ENCODE results near the gene MTHFD1L.

MTHFD1L gene

DNA sequence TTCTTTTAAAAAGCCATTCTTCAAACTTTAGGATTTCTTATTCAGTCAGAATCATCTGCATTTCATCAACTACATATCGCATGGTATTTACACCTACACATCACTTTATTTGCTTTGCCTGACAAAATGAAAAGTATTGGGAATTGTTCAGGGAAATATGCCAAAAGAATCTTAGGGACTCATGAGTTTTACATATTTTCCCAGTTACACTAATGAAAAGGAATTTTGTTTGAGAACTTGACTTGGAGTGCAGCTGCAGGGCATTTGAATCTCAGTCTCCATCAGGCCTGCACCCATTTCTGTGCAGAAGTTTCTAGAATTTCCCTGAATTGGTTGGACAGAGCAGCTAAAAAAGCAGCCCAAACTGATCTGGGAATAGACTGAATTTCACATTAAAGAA is 65.3 kb downstream of the MTHFD1L start:
- H3F3A ChIP-seq (ENCODE audit: control insufficient read depth, insufficient read depth): 0 out of 2 replicates have a peak, but pooled peaks cover 3% of the 10 kb centered on the region
- H3K27ac ChIP-seq (ENCODE audit: low read depth, low read length): no peak overlapping the region

DNA sequence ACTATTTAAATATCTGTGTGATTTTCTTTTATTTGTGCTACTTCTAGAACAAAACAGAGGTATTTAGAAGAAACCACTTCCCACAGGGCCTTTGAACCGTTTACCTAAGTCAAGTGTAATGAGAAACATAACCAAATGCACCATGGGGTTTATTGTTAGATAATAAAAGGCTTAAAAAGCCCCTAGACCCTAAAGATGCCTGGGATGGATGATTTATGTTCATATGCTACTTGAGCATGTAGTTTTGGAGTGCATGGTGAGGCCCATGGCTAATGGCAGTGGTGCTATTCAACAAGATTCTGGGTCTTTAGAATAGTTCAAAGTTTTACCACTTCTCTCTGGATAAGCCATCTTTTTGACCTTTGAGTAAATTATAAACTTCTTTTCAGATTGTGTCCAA is 65.9 kb downstream of the MTHFD1L start:
- no peaks in the 10 kb centered on the region for H3K79me2 ChIP-seq (ENCODE audit: control insufficient read depth, low read length)
- TF ChIP-seq, protein P1, sequence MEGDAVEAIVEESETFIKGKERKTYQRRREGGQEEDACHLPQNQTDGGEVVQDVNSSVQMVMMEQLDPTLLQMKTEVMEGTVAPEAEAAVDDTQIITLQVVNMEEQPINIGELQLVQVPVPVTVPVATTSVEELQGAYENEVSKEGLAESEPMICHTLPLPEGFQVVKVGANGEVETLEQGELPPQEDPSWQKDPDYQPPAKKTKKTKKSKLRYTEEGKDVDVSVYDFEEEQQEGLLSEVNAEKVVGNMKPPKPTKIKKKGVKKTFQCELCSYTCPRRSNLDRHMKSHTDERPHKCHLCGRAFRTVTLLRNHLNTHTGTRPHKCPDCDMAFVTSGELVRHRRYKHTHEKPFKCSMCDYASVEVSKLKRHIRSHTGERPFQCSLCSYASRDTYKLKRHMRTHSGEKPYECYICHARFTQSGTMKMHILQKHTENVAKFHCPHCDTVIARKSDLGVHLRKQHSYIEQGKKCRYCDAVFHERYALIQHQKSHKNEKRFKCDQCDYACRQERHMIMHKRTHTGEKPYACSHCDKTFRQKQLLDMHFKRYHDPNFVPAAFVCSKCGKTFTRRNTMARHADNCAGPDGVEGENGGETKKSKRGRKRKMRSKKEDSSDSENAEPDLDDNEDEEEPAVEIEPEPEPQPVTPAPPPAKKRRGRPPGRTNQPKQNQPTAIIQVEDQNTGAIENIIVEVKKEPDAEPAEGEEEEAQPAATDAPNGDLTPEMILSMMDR (IDR thresholded peaks at IDR 0.05; ENCODE audit: low read depth, low read length, poor library complexity, severe bottlenecking): no peak
- no peak for TF ChIP-seq EZH2phosphoT487 (IDR thresholded peaks at IDR 0.05; ENCODE audit: borderline replicate concordance, low read length)
- H3K4me1 ChIP-seq (ENCODE audit: control insufficient read depth, low read length): peaks cover 13% of the 10 kb centered on the region
- no peaks in the 10 kb centered on the region for H3K9me3 ChIP-seq (ENCODE audit: control insufficient read depth, insufficient read depth, low read length)
- H3K9me2 ChIP-seq (replicated peaks; ENCODE audit: control insufficient read depth, low read length): no peaks in the 10 kb centered on the region
- H3K27ac ChIP-seq (ENCODE audit: low read depth, low read length): no peak overlapping the region
- no peak overlapping the region for H3K4me3 ChIP-seq (ENCODE audit: low read length)
- no peaks in the 10 kb centered on the region for H3K27me3 ChIP-seq (ENCODE audit: control insufficient read depth, low read length)
- H3F3A ChIP-seq (ENCODE audit: control insufficient read depth, insufficient read depth): 0 out of 2 replicates have a peak, but pooled peaks cover 3% of the 10 kb centered on the region
- peaks cover 76% of the 10 kb centered on the region for H3K36me3 ChIP-seq (ENCODE audit: control insufficient read depth, low read length)
- no peak overlapping the region for H3K4me2 ChIP-seq (ENCODE audit: low read length)
- no peaks in the 10 kb centered on the region for H4K20me1 ChIP-seq (ENCODE audit: control insufficient read depth, insufficient read depth, low read depth, low read length)

More for the DNA sequence above, 65.3 kb downstream of the MTHFD1L start:
- no peaks in the 10 kb centered on the region for H3K79me2 ChIP-seq (ENCODE audit: control insufficient read depth, low read length)
- H4K20me1 ChIP-seq (ENCODE audit: control insufficient read depth, insufficient read depth, low read depth, low read length): no peaks in the 10 kb centered on the region
- no peaks in the 10 kb centered on the region for H3K27me3 ChIP-seq (ENCODE audit: control insufficient read depth, low read length)
- H3K36me3 ChIP-seq (ENCODE audit: control insufficient read depth, low read length): peaks cover 76% of the 10 kb centered on the region
- H3K4me1 ChIP-seq (ENCODE audit: control insufficient read depth, low read length): peaks cover 18% of the 10 kb centered on the region
- TF ChIP-seq EZH2phosphoT487 (IDR thresholded peaks at IDR 0.05; ENCODE audit: borderline replicate concordance, low read length): no peak
- TF ChIP-seq, protein P1 (IDR thresholded peaks at IDR 0.05; ENCODE audit: low read depth, low read length, poor library complexity, severe bottlenecking): no peak
- H3K4me2 ChIP-seq (ENCODE audit: low read length): no peak overlapping the region
- H3K4me3 ChIP-seq (ENCODE audit: low read length): no peak overlapping the region
- H3K9me2 ChIP-seq (replicated peaks; ENCODE audit: control insufficient read depth, low read length): no peaks in the 10 kb centered on the region
- no peaks in the 10 kb centered on the region for H3K9me3 ChIP-seq (ENCODE audit: control insufficient read depth, insufficient read depth, low read length)

DNA sequence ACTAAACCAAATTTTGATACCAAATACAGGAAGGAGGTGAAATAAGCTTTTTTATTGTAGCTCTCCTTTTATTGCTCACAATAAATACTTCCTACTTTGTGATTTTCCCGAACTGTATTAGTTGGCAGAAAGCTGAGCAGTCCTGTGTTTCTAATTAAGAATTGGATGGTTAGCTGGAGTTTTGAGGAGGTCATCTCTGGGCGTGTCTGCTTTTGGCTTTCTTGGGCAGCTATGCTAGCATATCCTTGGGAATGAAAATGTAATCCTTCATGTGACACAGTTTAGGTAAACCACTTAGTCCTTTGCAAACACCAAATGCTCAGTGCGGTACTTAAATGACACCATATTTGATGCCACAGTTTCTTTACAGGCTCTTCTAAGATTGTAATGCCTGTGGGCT is 67.5 kb downstream of the MTHFD1L start:
- H3K27me3 ChIP-seq (ENCODE audit: control insufficient read depth, low read length): no peaks in the 10 kb centered on the region
- H3K36me3 ChIP-seq (ENCODE audit: control insufficient read depth, low read length): peaks cover 74% of the 10 kb centered on the region
- H3K4me3 ChIP-seq (ENCODE audit: low read length): no peak overlapping the region
- no peaks in the 10 kb centered on the region for H3K9me3 ChIP-seq (ENCODE audit: control insufficient read depth, insufficient read depth, low read length)
- no peaks in the 10 kb centered on the region for H3K4me1 ChIP-seq (ENCODE audit: control insufficient read depth, low read length)
- no peak overlapping the region for H3K27ac ChIP-seq (ENCODE audit: low read depth, low read length)
- no peak for TF ChIP-seq EZH2phosphoT487 (IDR thresholded peaks at IDR 0.05; ENCODE audit: borderline replicate concordance, low read length)
- TF ChIP-seq, protein P1 (IDR thresholded peaks at IDR 0.05; ENCODE audit: low read depth, low read length, poor library complexity, severe bottlenecking): no peak
- H3K79me2 ChIP-seq (ENCODE audit: control insufficient read depth, low read length): no peaks in the 10 kb centered on the region
- H3K9me2 ChIP-seq (replicated peaks; ENCODE audit: control insufficient read depth, low read length): no peaks in the 10 kb centered on the region
- H4K20me1 ChIP-seq (ENCODE audit: control insufficient read depth, insufficient read depth, low read depth, low read length): no peaks in the 10 kb centered on the region
- H3K4me2 ChIP-seq (ENCODE audit: low read length): no peak overlapping the region
- H3F3A ChIP-seq (ENCODE audit: control insufficient read depth, insufficient read depth): no peaks in the 10 kb centered on the region

All from DOHH2 (cell line).